ENCODE measurements around the gene PLS1. TPM values are rescaled to one million over a fixed set of nuclear protein-coding genes. Genes with fewer than 3 reads are reported as not detected.

PLS1 gene
- total RNA-seq, 1 experiment from 2014 or later, result 20.1 TPM

GRCh38 chr3:142657033-142657432 lies 60.8 kb downstream of the PLS1 start:
- Histone ChIP-seq H3K4me1 (ENCODE audit: insufficient read depth, low read length) (no peaks in the 10 kb centered on the region), H3K36me3 (ENCODE audit: low read depth, low read length) (no peaks in the 10 kb centered on the region), H3K9me3 (ENCODE audit: low read length) (no peaks in the 10 kb centered on the region), H3K4me2 (ENCODE audit: low read length) (no peak overlapping the region), H3K27ac (ENCODE audit: low read length) (no peak overlapping the region), H3F3A (ENCODE audit: low read length, unreplicated experiment) (no peaks in the 10 kb centered on the region), H2AFZ (ENCODE audit: low read length) (no peak overlapping the region), H3K79me2 (ENCODE audit: low read length) (no peaks in the 10 kb centered on the region), H3K9ac (ENCODE audit: low read length) (no peak overlapping the region), H3K9me2 (replicated peaks; ENCODE audit: low read length) (no peaks in the 10 kb centered on the region), H3K4me3 (ENCODE audit: low read length) (no peak overlapping the region), H4K20me1 (ENCODE audit: low read length) (no peaks in the 10 kb centered on the region), H3K27me3 (ENCODE audit: low read length) (no peaks in the 10 kb centered on the region)
- ChIA-PET CTCF (no interaction called here), POLR2A (ENCODE audit: unreplicated experiment) (no interaction called here)
- no TSS peak for BruUV-seq (replicated peaks)
- intact Hi-C loops (cut with micrococcal nuclease), result no loop called here
- TF ChIP-seq EZH2phosphoT487 (IDR thresholded peaks at IDR 0.05; ENCODE audit: borderline replicate concordance, low read length) (no peak), CTCF (conservative IDR thresholded peaks at IDR 0.05; ENCODE audit: low read depth, low read length) (no peak), EZH2 (IDR thresholded peaks at IDR 0.05; ENCODE audit: low read length, unreplicated experiment) (no peak)
- DNase-seq (no peak), ATAC-seq (no peak; the same call in 1 of the 2 replicates)

GRCh38 chr3:142660383-142660782 lies 64.2 kb downstream of the PLS1 start:
- ChIA-PET CTCF (no interaction called here), POLR2A (ENCODE audit: unreplicated experiment) (no interaction called here)
- Histone ChIP-seq H3K9me2 (replicated peaks; ENCODE audit: low read length) (no peaks in the 10 kb centered on the region), H3K4me3 (ENCODE audit: low read length) (no peak overlapping the region), H3K27ac (ENCODE audit: low read length) (no peak overlapping the region), H3K36me3 (ENCODE audit: low read depth, low read length) (no peaks in the 10 kb centered on the region), H3K79me2 (ENCODE audit: low read length) (no peaks in the 10 kb centered on the region), H3K9me3 (ENCODE audit: low read length) (no peaks in the 10 kb centered on the region), H2AFZ (ENCODE audit: low read length) (no peak overlapping the region), H3K4me1 (ENCODE audit: insufficient read depth, low read length) (peaks cover 18% of the 10 kb centered on the region), H3K27me3 (ENCODE audit: low read length) (no peaks in the 10 kb centered on the region), H3F3A (ENCODE audit: low read length, unreplicated experiment) (no peaks in the 10 kb centered on the region), H3K9ac (ENCODE audit: low read length) (no peak overlapping the region), H4K20me1 (ENCODE audit: low read length) (no peaks in the 10 kb centered on the region), H3K4me2 (ENCODE audit: low read length) (no peak overlapping the region)
- no TSS peak for BruUV-seq (replicated peaks)
- intact Hi-C loops (cut with micrococcal nuclease), result no loop called here
- no peak for DNase-seq
- ATAC-seq, result no peak
- TF ChIP-seq EZH2 (IDR thresholded peaks at IDR 0.05; ENCODE audit: low read length, unreplicated experiment), result no peak
- no peak for TF ChIP-seq CTCF (conservative IDR thresholded peaks at IDR 0.05; ENCODE audit: low read depth, low read length)
- no peak for TF ChIP-seq EZH2phosphoT487 (IDR thresholded peaks at IDR 0.05; ENCODE audit: borderline replicate concordance, low read length)

GRCh38 chr3:142660893-142661292 lies 64.7 kb downstream of the PLS1 start:
- Histone ChIP-seq H3K9me3 (ENCODE audit: low read length) (no peaks in the 10 kb centered on the region), H3K27me3 (ENCODE audit: low read length) (no peaks in the 10 kb centered on the region), H3K9ac (ENCODE audit: low read length) (no peak overlapping the region), H4K20me1 (ENCODE audit: low read length) (no peaks in the 10 kb centered on the region), H3K36me3 (ENCODE audit: low read depth, low read length) (no peaks in the 10 kb centered on the region), H2AFZ (ENCODE audit: low read length) (no peak overlapping the region), H3F3A (ENCODE audit: low read length, unreplicated experiment) (no peaks in the 10 kb centered on the region), H3K4me3 (ENCODE audit: low read length) (no peak overlapping the region), H3K27ac (ENCODE audit: low read length) (no peak overlapping the region), H3K79me2 (ENCODE audit: low read length) (no peaks in the 10 kb centered on the region), H3K4me2 (ENCODE audit: low read length) (no peak overlapping the region), H3K9me2 (replicated peaks; ENCODE audit: low read length) (no peaks in the 10 kb centered on the region), H3K4me1 (ENCODE audit: insufficient read depth, low read length) (peaks cover 21% of the 10 kb centered on the region)
- no peak for DNase-seq
- intact Hi-C loops (cut with micrococcal nuclease), result no loop called here
- ATAC-seq, result no peak
- POLR2A ChIA-PET (ENCODE audit: unreplicated experiment), result no interaction called here
- CTCF ChIA-PET, result no interaction called here
- no peak for TF ChIP-seq EZH2phosphoT487 (IDR thresholded peaks at IDR 0.05; ENCODE audit: borderline replicate concordance, low read length)
- TF ChIP-seq EZH2 (IDR thresholded peaks at IDR 0.05; ENCODE audit: low read length, unreplicated experiment), result no peak
- TF ChIP-seq CTCF (conservative IDR thresholded peaks at IDR 0.05; ENCODE audit: low read depth, low read length), result no peak
- no TSS peak for BruUV-seq (replicated peaks)
